IPS-20b (cell line): ENCODE results near the gene HELZ.

ENCODE experiments used
- H3K27ac ChIP-seq: one replicate; pipeline ENCODE4 v1.5.1; 2013; ENCODE audit warnings: low read length
- H3K27me3 ChIP-seq: 2 replicates; pipeline ENCODE4 v1.6.1; 2013; ENCODE audit warnings: mild to moderate bottlenecking, low read length, inconsistent platforms; ENCODE audit not compliant: insufficient read depth
- H3K36me3 ChIP-seq: 2 replicates; pipeline ENCODE4 v1.6.1; 2013; ENCODE audit warnings: low read depth, mild to moderate bottlenecking, inconsistent platforms, low read length, moderate library complexity; ENCODE audit not compliant: insufficient read depth
- H3K4me1 ChIP-seq: 2 replicates; pipeline ENCODE4 v1.6.1; 2013; ENCODE audit warnings: mild to moderate bottlenecking, control low read depth, inconsistent platforms, low read length, moderate library complexity; ENCODE audit not compliant: insufficient read depth
- H3K4me3 ChIP-seq: 2 replicates; pipeline ENCODE4 v1.5.1; 2013; ENCODE audit warnings: mild to moderate bottlenecking, low read length, inconsistent platforms
- H3K9ac ChIP-seq: 2 replicates; pipeline ENCODE4 v1.6.1; 2013; ENCODE audit warnings: low read depth, mild to moderate bottlenecking, inconsistent platforms, low read length, moderate library complexity
- H3K9me3 ChIP-seq: 2 replicates; pipeline ENCODE4 v1.6.1; 2013; ENCODE audit warnings: mild to moderate bottlenecking, low read depth, low read length, inconsistent platforms; ENCODE audit not compliant: insufficient read depth

HELZ gene

GRCh38 chr17:67123699-67124098 lies 121.3 kb downstream of the HELZ start:
- no peaks in the 10 kb centered on the region for H3K9me3 ChIP-seq
- H3K27ac ChIP-seq, result no peak overlapping the region
- H3K27me3 ChIP-seq, result no peaks in the 10 kb centered on the region
- H3K4me3 ChIP-seq, result no peak overlapping the region
- H3K9ac ChIP-seq, result no peak overlapping the region
- H3K36me3 ChIP-seq, result peaks cover 43% of the 10 kb centered on the region
- no peaks in the 10 kb centered on the region for H3K4me1 ChIP-seq

- H3K9ac ChIP-seq, result no peak overlapping the region
- H3K36me3 ChIP-seq, result peaks cover 36% of the 10 kb centered on the region
- no peak overlapping the region for H3K4me3 ChIP-seq
- H3K9me3 ChIP-seq, result no peaks in the 10 kb centered on the region
- no peaks in the 10 kb centered on the region for H3K27me3 ChIP-seq
- no peak overlapping the region for H3K27ac ChIP-seq
- no peaks in the 10 kb centered on the region for H3K4me1 ChIP-seq
These were observed 123.6 kb downstream of the HELZ start for GRCh38 chr17:67121316-67121891.

DNA sequence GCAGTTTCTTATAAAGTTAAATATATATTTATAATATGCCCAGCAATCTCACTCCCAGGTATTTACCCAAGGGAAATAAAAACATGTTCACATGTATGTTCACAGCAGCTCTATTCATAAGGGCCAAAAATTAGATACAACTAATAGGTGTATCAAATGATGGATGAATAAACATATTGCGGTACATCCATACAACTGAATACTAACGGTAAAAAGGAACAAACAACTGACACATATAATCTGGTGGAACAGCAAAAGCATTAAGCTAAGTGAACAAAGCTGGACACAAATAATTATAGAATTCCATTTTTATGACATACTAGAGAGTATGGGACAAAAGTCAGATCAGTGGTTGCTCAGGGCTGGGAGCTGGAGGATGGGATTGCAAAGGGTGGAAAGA lies 125.9 kb downstream of the HELZ start:
- H3K4me3 ChIP-seq, result no peak overlapping the region
- no peak overlapping the region for H3K27ac ChIP-seq
- H3K4me1 ChIP-seq, result no peaks in the 10 kb centered on the region
- H3K36me3 ChIP-seq, result peaks cover 36% of the 10 kb centered on the region
- H3K9me3 ChIP-seq, result no peaks in the 10 kb centered on the region
- H3K27me3 ChIP-seq, result no peaks in the 10 kb centered on the region
- no peak overlapping the region for H3K9ac ChIP-seq

DNA sequence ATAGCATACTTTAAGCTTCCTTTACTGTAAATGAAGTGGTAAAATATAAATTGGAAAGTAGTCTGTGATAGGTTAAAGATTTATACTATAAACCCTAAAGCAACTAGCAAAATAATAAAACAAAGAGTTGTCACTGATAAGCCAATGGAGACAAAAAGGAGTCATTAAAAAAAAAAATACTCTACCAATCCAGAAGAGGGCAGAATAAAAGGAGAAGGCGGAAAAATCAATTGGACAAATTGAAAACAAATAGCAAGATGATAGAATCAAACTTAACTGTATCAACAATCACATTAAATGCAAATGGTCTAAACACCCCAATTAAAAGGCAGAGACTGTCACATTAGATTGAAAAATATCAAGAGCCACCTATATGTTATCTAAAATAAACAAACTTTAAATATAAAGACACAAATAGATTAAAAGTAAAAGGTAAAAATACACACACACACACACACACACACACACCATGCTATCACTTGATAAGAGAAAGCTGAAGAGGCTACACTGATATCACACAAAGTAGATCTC lies 128.9 kb downstream of the HELZ start:
- Histone ChIP-seq H3K9ac (no peak overlapping the region), H3K27ac (no peak overlapping the region), H3K9me3 (no peaks in the 10 kb centered on the region), H3K36me3 (peaks cover 38% of the 10 kb centered on the region), H3K27me3 (no peaks in the 10 kb centered on the region), H3K4me3 (no peak overlapping the region), H3K4me1 (no peaks in the 10 kb centered on the region)

- H3K4me1 ChIP-seq, result no peaks in the 10 kb centered on the region
- no peak overlapping the region for H3K9ac ChIP-seq
- no peak overlapping the region for H3K4me3 ChIP-seq
- H3K27me3 ChIP-seq, result no peaks in the 10 kb centered on the region
- H3K36me3 ChIP-seq, result peaks cover 31% of the 10 kb centered on the region
- no peak overlapping the region for H3K27ac ChIP-seq
- H3K9me3 ChIP-seq, result no peaks in the 10 kb centered on the region
These were observed 129.6 kb downstream of the HELZ start for GRCh38 chr17:67115401-67115800.

DNA sequence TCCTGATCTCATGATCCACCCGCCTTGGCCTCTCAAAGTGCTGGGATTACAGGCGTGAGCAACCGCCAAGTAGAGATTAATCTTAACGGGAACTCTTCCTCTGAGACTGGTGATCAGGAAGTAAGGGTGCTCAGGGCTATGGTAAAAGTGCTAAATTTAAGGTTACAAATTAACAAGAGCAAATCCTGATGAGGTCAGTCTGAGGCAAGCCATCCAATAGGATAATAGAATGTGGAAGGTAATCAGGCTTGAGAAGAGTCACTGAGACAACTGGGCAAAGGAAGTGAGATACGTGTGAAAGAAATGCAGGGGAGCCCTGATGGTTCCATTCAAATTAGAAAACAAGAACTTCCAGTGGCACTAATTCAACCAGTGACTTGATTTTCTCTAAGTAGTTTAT lies 131.5 kb downstream of the HELZ start:
- Histone ChIP-seq H3K36me3 (peaks cover 29% of the 10 kb centered on the region), H3K9ac (no peak overlapping the region), H3K27ac (no peak overlapping the region), H3K4me3 (no peak overlapping the region), H3K9me3 (no peaks in the 10 kb centered on the region), H3K27me3 (no peaks in the 10 kb centered on the region), H3K4me1 (no peaks in the 10 kb centered on the region)

DNA sequence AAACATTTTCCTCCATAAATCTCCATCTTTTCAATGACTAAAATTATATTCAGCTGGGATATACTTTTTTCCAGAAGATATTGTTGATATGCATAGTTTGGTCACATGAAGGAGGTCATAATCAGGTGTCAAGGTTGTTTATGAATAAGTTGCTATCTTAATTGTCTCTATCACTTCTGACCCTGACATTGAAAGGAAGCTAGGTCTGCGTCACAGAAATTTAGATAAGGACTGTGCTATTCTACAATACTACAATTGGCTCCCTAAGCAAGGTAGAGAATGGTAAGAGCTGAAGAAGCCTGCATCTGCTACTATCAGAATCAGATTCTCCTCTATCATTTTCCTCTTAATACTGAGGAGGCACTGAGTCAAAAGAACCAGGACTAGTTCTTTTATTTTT lies 133.2 kb downstream of the HELZ start:
- Histone ChIP-seq H3K27ac (no peak overlapping the region), H3K4me3 (no peak overlapping the region), H3K4me1 (no peaks in the 10 kb centered on the region), H3K9me3 (no peaks in the 10 kb centered on the region), H3K9ac (no peak overlapping the region), H3K36me3 (peaks cover 46% of the 10 kb centered on the region), H3K27me3 (no peaks in the 10 kb centered on the region)

- Histone ChIP-seq H3K27ac (no peak overlapping the region), H3K4me3 (no peak overlapping the region), H3K9me3 (no peaks in the 10 kb centered on the region), H3K9ac (no peak overlapping the region), H3K27me3 (no peaks in the 10 kb centered on the region), H3K4me1 (no peaks in the 10 kb centered on the region), H3K36me3 (peaks cover 49% of the 10 kb centered on the region)
These were observed 133.7 kb downstream of the HELZ start for GRCh38 chr17:67111327-67111726.

GRCh38 chr17:67110619-67111018 lies 134.4 kb downstream of the HELZ start:
- Histone ChIP-seq H3K27ac (no peak overlapping the region), H3K4me3 (no peak overlapping the region), H3K27me3 (no peaks in the 10 kb centered on the region), H3K9me3 (no peaks in the 10 kb centered on the region), H3K4me1 (no peaks in the 10 kb centered on the region), H3K36me3 (peaks cover 52% of the 10 kb centered on the region), H3K9ac (no peak overlapping the region)

DNA sequence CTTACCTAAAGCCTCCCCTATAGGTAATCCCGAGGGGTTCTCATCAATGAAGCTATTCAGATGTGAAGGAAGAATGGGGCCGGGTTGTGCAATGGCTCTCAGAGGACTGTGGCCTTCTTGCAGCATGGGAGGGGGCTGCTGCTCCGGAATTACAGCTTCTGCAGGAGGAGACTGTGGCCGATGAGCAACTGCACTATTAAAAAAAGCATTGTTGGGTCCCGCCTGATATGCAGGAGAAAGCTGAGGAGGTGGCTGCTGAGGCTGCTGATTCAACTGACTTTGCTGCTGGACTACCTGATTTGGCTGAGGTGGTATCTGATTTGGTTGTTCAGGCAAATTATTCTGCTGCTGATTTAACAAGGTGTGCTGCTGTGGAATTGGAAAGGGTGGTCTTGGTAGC lies 135.9 kb downstream of the HELZ start:
- Histone ChIP-seq H3K27ac (no peak overlapping the region), H3K9ac (no peak overlapping the region), H3K36me3 (peaks cover 59% of the 10 kb centered on the region), H3K4me3 (no peak overlapping the region), H3K27me3 (no peaks in the 10 kb centered on the region), H3K4me1 (no peaks in the 10 kb centered on the region), H3K9me3 (no peaks in the 10 kb centered on the region)

GRCh38 chr17:67107811-67108775 lies 136.9 kb downstream of the HELZ start:
- Histone ChIP-seq H3K36me3 (peaks cover 50% of the 10 kb centered on the region), H3K9me3 (no peaks in the 10 kb centered on the region)

GRCh38 chr17:67107171-67107570 lies 137.8 kb downstream of the HELZ start:
- Histone ChIP-seq H3K4me1 (no peaks in the 10 kb centered on the region), H3K36me3 (peaks cover 43% of the 10 kb centered on the region), H3K27ac (no peak overlapping the region), H3K4me3 (no peak overlapping the region), H3K9ac (no peak overlapping the region), H3K9me3 (no peaks in the 10 kb centered on the region), H3K27me3 (no peaks in the 10 kb centered on the region)

More at GRCh38 chr17:67107811-67108775, 136.9 kb downstream of the HELZ start:
- Histone ChIP-seq H3K4me3 (no peak overlapping the region), H3K27ac (no peak overlapping the region), H3K27me3 (no peaks in the 10 kb centered on the region), H3K9ac (no peak overlapping the region), H3K4me1 (no peaks in the 10 kb centered on the region)
